Duodenal mucosa (tissue), 2 donors: Measurements from ENCODE around the gene MYPN.
"Not testable (repeated sequence)": the region's sequence is repeated elsewhere in the genome, so short reads cannot be mapped to it uniquely, and the experiment has no call there.

Source experiments
- H3K27ac ChIP-seq: one replicate; pipeline ENCODE4 v1.7.0; 2013; ENCODE audit warnings: low read depth, low read length
- H3K27me3 ChIP-seq, 2 donors: one replicate each; pipeline ENCODE4 v1.7.0; 2013; ENCODE audit warnings: low read length in 2 of 2, control low read depth in 1 of 2; ENCODE audit not compliant: insufficient read depth in 2 of 2, control insufficient read depth in 1 of 2
- H3K36me3 ChIP-seq, 2 donors: one replicate each; pipeline ENCODE4 v1.7.0; 2013; ENCODE audit warnings: low read length in 2 of 2, control low read depth in 1 of 2; ENCODE audit not compliant: insufficient read depth in 2 of 2, control insufficient read depth in 1 of 2
- H3K4me1 ChIP-seq, 2 donors: one replicate each; pipeline ENCODE4 v1.7.0; 2013; ENCODE audit warnings: low read length in 2 of 2, control low read depth in 1 of 2; ENCODE audit not compliant: insufficient read depth in 2 of 2, control insufficient read depth in 1 of 2
- H3K4me3 ChIP-seq, 2 donors: one replicate each; pipeline ENCODE4 v1.7.0; 2013; ENCODE audit warnings: low read length in 2 of 2, low read depth in 1 of 2
- H3K9ac ChIP-seq, 2 donors: one replicate each; pipeline ENCODE4 v1.7.0; 2013; ENCODE audit warnings: low read length in 2 of 2, low read depth in 1 of 2
- H3K9me3 ChIP-seq, 2 donors: one replicate each; pipeline ENCODE4 v1.7.0; 2013; ENCODE audit warnings: low read length in 2 of 2, control low read depth in 1 of 2; ENCODE audit not compliant: control insufficient read depth in 1 of 2

Gene MYPN

GRCh38 chr10:68185085-68185484 is 75.8 kb downstream of the MYPN start:
- Histone ChIP-seq H3K9me3 (no peaks in the 10 kb centered on the region), H3K4me1 (no peaks in the 10 kb centered on the region), H3K4me3 (no peak overlapping the region), H3K36me3 (no peaks in the 10 kb centered on the region), H3K27me3 (peaks cover 0 to 2% of the 10 kb centered on the region in 2 donors), H3K9ac (no peak overlapping the region), H3K27ac (no peak overlapping the region)

DNA sequence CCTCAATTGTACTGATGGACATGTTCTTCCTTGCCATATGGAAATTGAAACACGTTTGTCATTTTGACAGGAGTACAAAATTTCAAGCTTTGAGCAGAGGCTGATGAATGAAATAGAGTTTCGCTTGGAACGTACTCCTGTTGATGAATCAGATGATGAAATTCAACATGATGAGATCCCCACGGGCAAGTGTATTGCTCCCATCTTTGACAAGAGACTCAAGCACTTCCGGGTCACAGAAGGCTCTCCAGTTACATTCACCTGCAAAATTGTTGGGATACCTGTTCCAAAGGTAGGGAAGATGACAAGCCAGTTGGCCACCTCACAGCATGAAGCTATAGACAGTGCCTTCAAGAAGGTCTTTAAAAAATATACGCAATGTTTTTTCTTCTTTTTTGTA is 79.5 kb downstream of the MYPN start:
- Histone ChIP-seq H3K9me3 (no peaks in the 10 kb centered on the region), H3K27ac (no peak overlapping the region), H3K27me3 (peaks cover 0 to 2% of the 10 kb centered on the region in 2 donors), H3K4me1 (no peaks in the 10 kb centered on the region), H3K9ac (no peak overlapping the region), H3K4me3 (no peak overlapping the region), H3K36me3 (no peaks in the 10 kb centered on the region)

GRCh38 chr10:68192113-68192512 is 82.8 kb downstream of the MYPN start:
- H3K36me3 ChIP-seq, result no peaks in the 10 kb centered on the region
- H3K4me3 ChIP-seq, result no peak overlapping the region
- H3K4me1 ChIP-seq, result no peaks in the 10 kb centered on the region
- H3K9me3 ChIP-seq, result no peaks in the 10 kb centered on the region
- H3K9ac ChIP-seq, result no peak overlapping the region
- H3K27me3 ChIP-seq, result no peaks in the 10 kb centered on the region
- no peak overlapping the region for H3K27ac ChIP-seq

GRCh38 chr10:68194290-68194689 is 85.0 kb downstream of the MYPN start:
- Histone ChIP-seq H3K27ac (no peak overlapping the region), H3K36me3 (no peaks in the 10 kb centered on the region), H3K9ac (no peak overlapping the region), H3K4me1 (peaks cover 0 to 3% of the 10 kb centered on the region in 2 donors), H3K27me3 (no peaks in the 10 kb centered on the region), H3K4me3 (no peak overlapping the region), H3K9me3 (no peaks in the 10 kb centered on the region)

DNA sequence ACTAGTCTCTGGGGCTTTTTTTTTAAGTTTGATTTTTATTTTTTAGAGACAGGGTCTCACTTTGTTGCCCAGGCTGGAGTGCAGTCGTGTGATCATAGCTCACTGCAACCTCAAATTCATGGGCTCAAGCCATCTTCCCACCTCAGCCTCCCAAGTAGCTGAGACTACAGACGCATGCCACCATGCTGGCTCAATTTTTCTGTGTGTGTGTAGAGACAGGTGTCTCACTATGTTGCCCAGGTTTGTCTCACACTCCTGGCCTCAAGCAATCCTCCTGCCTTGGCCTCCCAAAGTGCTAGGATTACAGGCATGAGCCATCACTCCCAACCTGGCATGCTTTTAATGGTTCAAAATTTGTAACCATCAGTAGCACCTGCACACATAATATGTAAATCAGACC is 86.5 kb downstream of the MYPN start:
- H3K9ac ChIP-seq, H3K27ac ChIP-seq, H3K4me1 ChIP-seq, H3K27me3 ChIP-seq, H3K4me3 ChIP-seq, H3K36me3 ChIP-seq, H3K9me3 ChIP-seq: not testable (repeated sequence)

GRCh38 chr10:68196701-68197100 is 87.4 kb downstream of the MYPN start:
- H3K27me3 ChIP-seq, result no peaks in the 10 kb centered on the region
- no peaks in the 10 kb centered on the region for H3K36me3 ChIP-seq
- H3K27ac ChIP-seq, result no peak overlapping the region
- no peaks in the 10 kb centered on the region for H3K9me3 ChIP-seq
- H3K4me1 ChIP-seq, result peaks cover 0 to 5% of the 10 kb centered on the region in 2 donors
- no peak overlapping the region for H3K9ac ChIP-seq
- no peak overlapping the region for H3K4me3 ChIP-seq

- Histone ChIP-seq H3K27ac (no peak overlapping the region), H3K27me3 (peaks cover 0 to 4% of the 10 kb centered on the region in 2 donors), H3K9ac (no peak overlapping the region), H3K36me3 (no peaks in the 10 kb centered on the region), H3K4me1 (peaks cover 0 to 5% of the 10 kb centered on the region in 2 donors), H3K9me3 (no peaks in the 10 kb centered on the region), H3K4me3 (no peak overlapping the region)
Measured at GRCh38 chr10:68202960-68203353, 93.7 kb downstream of the MYPN start.

DNA sequence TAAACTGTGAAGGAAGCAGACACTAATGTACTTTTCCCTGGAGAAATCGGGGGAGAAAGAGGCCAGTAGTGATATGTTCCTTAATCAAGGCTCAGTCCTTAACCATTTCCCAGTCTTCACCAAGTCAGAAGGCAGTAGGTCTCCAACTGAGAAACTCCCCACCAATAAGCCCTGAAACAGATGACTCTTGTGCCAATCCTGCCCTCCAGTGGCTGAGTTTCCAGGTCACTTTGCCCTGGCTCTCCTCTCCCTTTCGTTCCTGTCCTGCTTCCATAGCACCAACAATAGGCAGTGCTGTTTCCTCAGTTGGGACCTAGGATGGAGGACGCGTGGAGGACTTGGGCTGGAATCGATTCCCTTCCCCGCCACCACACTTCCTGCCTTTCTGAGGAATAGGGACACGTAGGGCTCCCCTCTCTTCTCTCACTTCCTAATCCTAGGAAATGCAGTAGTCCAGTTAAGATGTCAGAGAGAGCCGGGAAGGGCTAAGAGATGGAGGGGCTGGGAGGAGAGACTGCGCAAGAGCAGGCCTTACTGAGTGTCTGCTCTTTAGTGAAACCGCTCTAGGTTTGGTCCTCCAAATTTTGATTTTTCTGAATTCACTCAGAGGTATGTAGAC is 99.2 kb downstream of the MYPN start:
- Histone ChIP-seq H3K27ac (no peak overlapping the region), H3K36me3 (no peaks in the 10 kb centered on the region), H3K9me3 (no peaks in the 10 kb centered on the region), H3K4me3 (no peak overlapping the region), H3K9ac (no peak overlapping the region), H3K4me1 (no peaks in the 10 kb centered on the region), H3K27me3 (peaks cover 0 to 4% of the 10 kb centered on the region in 2 donors)

DNA sequence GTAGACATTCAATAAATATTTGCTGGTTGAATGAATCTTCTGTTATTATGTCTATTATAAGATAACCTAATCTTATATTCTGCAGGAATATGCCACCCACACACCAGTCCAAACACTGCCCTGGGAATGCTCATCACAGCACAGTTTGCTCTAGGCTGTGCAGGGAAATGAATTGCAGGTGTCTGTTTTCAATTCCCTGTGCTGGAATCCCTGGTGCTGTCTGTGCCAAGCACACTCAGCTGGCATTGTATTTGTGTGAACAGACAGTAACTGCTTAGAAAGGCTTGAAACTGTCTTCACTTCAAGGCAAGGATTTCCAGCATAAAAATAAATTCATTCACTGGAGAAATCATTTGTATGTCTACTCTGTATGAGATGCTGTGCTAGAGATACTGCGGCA is 102.4 kb downstream of the MYPN start:
- Histone ChIP-seq H3K4me1 (no peaks in the 10 kb centered on the region), H3K9me3 (no peaks in the 10 kb centered on the region), H3K4me3 (no peak overlapping the region), H3K9ac (no peak overlapping the region), H3K36me3 (no peaks in the 10 kb centered on the region), H3K27me3 (no peaks in the 10 kb centered on the region), H3K27ac (no peak overlapping the region)

DNA sequence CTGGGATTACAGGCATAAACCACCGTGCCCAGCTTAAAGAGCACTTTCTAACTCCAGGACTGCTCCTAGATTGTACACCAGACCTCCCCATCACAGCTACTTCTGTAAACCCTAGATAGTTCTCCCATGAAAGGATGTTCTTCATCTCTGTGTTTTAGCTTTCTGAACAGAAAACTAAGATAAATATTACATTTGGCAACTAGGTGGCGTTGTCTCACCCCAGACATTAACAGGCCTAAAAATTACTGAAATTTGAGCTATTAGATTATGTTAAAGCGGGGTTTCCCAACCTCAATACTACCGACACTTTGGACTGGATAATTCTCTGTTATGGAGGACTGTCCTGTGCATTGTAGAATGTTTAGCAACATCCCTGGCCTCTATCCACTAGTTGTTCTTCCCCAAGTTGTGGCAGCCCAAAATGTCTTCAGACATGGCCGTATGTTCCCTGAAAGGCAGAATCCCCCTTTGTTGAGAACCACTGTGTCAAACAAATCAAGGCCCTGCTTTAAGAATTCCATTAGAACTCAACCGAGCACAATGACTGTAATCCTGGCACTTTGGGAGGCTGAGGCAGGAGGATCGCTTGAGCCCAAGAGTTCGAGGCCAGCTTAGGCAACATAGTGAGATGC is 103.5 kb downstream of the MYPN start:
- Histone ChIP-seq H3K4me1 (no peaks in the 10 kb centered on the region), H3K9me3 (no peaks in the 10 kb centered on the region), H3K9ac (no peak overlapping the region), H3K4me3 (no peak overlapping the region), H3K27ac (no peak overlapping the region), H3K36me3 (no peaks in the 10 kb centered on the region), H3K27me3 (no peaks in the 10 kb centered on the region)
